Testis (tissue), 3 donors: Measurements from ENCODE around the gene L3MBTL3. TPM values are rescaled to one million over a fixed set of nuclear protein-coding genes. Genes with fewer than 3 reads are reported as not detected.
A peak's percentile ranks its signal among the peaks of the same experiment; 100 is the strongest.

Experiments
- DNase-seq: peaks from one replicate; pipeline ENCODE4 v3.0.0-alpha.2; 2019
- H3K27ac ChIP-seq, 2 donors: fragments of 200-600 bp; sonication (generic); one replicate each; pipeline ENCODE4 v1.5.1; 2019
- H3K27me3 ChIP-seq: fragments of 200-600 bp; sonication (generic); one replicate; pipeline ENCODE4 v1.5.1; 2019
- H3K36me3 ChIP-seq: fragments of 200-600 bp; sonication (generic); one replicate; pipeline ENCODE4 v1.5.1; 2017; ENCODE audit warnings: low read depth; ENCODE audit errors: missing control alignments
- H3K4me1 ChIP-seq: fragments of 200-600 bp; sonication (generic); one replicate; pipeline ENCODE4 v1.5.1; 2019
- H3K4me3 ChIP-seq, 2 donors: fragments of 200-600 bp; sonication (generic); one replicate each; pipeline ENCODE4 v1.5.1; 2017 to 2019
- H3K9me3 ChIP-seq: fragments of 200-600 bp; sonication (generic); one replicate; pipeline ENCODE4 v1.5.1; 2017
- CTCF ChIP-seq, 3 experiments: fragments of 450-650 bp in 2 of 3; fragments of 200-600 bp in 1 of 3; sonication (generic) in 1 of 3; IDR thresholded peaks; one replicate each; pipeline ENCODE4 v1.5.1; 2016 to 2019; ENCODE audit warnings: antibody characterized with exemption in 3 of 3, mild to moderate bottlenecking in 2 of 3, moderate library complexity in 1 of 3
- POLR2A ChIP-seq: fragments of 450-650 bp; IDR thresholded peaks from one replicate; pipeline ENCODE4 v1.6.1; 2017; ENCODE audit warnings: antibody characterized with exemption, mild to moderate bottlenecking, moderate library complexity
- WGBS, 2 donors: methylation state at CpG; one replicate each; pipeline ENCODE4 v1.1.5; 2018; 5-methylcytosine and 5-hydroxymethylcytosine counted together
- intact Hi-C: fragments of 100-400 bp; cut with DNase I; formaldehyde crosslinking; loops from one replicate; pipeline ENCODE4 v1.15.1; 2023; ENCODE audit warnings: low total_unique reads
- polyA plus RNA-seq: library from polyadenylated mRNA; stranded (reverse); fragments of 350-450 nt; fragmentation: Illumina TruSeq; extraction: RNeasy Lipid Tissue Mini Kit (QIAGEN cat#74804); gene quantifications from one replicate; pipeline ENCODE4 v1.2.3, GENCODE V29; 2014; ENCODE audit warnings: low read depth, low replicate concordance; ENCODE audit not compliant: insufficient read depth
- total RNA-seq, 2 donors: library from RNA; depleted of rRNA; stranded (reverse); fragments of >200 nt; gene quantifications; one replicate each; pipeline ENCODE4 v1.2.3, GENCODE V29; 2016

L3MBTL3 gene
- total and polyA plus RNA-seq, 3 donors from 2014 or later, result 11.0 to 32.3 (median 25.0) TPM

- Histone ChIP-seq H3K27me3 (no peaks in the 10 kb centered on the region), H3K36me3 (no peaks in the 10 kb centered on the region), H3K4me1 (no peaks in the 10 kb centered on the region), H3K4me3 (peak overlapping the region; percentile 69 to 92), H3K9me3 (no peaks in the 10 kb centered on the region), H3K27ac (peak overlapping the region; percentile 94 to 97)
- peak; percentile 91 for DNase-seq
- intact Hi-C loops, result no loop called here
- 5 to 6% methylated on average over 29 of the region's 29 CpGs for WGBS, 2 donors
- TF ChIP-seq POLR2A, result no peak
- TF ChIP-seq CTCF (IDR thresholded peaks at IDR 0.05), result peak; percentile 72 to 80 (median 76)
Observed at GRCh38 chr6:130020907-130021629, 2.7 kb downstream of the L3MBTL3 start.

- H3K36me3 ChIP-seq, result no peaks in the 10 kb centered on the region
- H3K27me3 ChIP-seq, result no peaks in the 10 kb centered on the region
- DNase-seq, result no peak
- H3K9me3 ChIP-seq, result no peaks in the 10 kb centered on the region
- no peak overlapping the region for H3K27ac ChIP-seq
- H3K4me3 ChIP-seq, result no peak overlapping the region
- WGBS, 2 donors, result 89 to 94% methylated on average over 2 of the region's 2 CpGs
- intact Hi-C loops, result no loop called here
- TF ChIP-seq POLR2A (no peak), CTCF (IDR thresholded peaks at IDR 0.05) (no peak)
- no peaks in the 10 kb centered on the region for H3K4me1 ChIP-seq
Observed at GRCh38 chr6:130026859-130027258, 8.5 kb downstream of the L3MBTL3 start.

GRCh38 chr6:130027948-130028347 is 9.6 kb downstream of the L3MBTL3 start:
- Histone ChIP-seq H3K27ac (no peak overlapping the region), H3K4me3 (no peak overlapping the region), H3K27me3 (no peaks in the 10 kb centered on the region), H3K36me3 (no peaks in the 10 kb centered on the region), H3K9me3 (no peaks in the 10 kb centered on the region), H3K4me1 (no peaks in the 10 kb centered on the region)
- DNase-seq, result no peak
- 85 to 87% methylated on average over 1 of the region's 1 CpG for WGBS, 2 donors
- intact Hi-C loops, result no loop called here
- TF ChIP-seq POLR2A (no peak), CTCF (IDR thresholded peaks at IDR 0.05) (no peak)

GRCh38 chr6:130029163-130029562 is 10.8 kb downstream of the L3MBTL3 start:
- WGBS, 2 donors, result 86 to 90% methylated on average over 6 of the region's 6 CpGs
- Histone ChIP-seq H3K27me3 (no peaks in the 10 kb centered on the region), H3K4me3 (no peak overlapping the region), H3K27ac (no peak overlapping the region), H3K36me3 (no peaks in the 10 kb centered on the region), H3K9me3 (no peaks in the 10 kb centered on the region), H3K4me1 (no peaks in the 10 kb centered on the region)
- TF ChIP-seq POLR2A (no peak), CTCF (IDR thresholded peaks at IDR 0.05) (no peak)
- DNase-seq, result no peak
- intact Hi-C loops, result no loop called here

GRCh38 chr6:130032758-130033340 is 14.5 kb downstream of the L3MBTL3 start:
- 84 to 92% methylated on average over 9 of the region's 9 CpGs for WGBS, 2 donors
- TF ChIP-seq CTCF (IDR thresholded peaks at IDR 0.05), result no peak
- no peak for TF ChIP-seq POLR2A
- intact Hi-C loops, result no loop called here
- Histone ChIP-seq H3K9me3 (no peaks in the 10 kb centered on the region), H3K27ac (no peak overlapping the region), H3K36me3 (no peaks in the 10 kb centered on the region), H3K27me3 (no peaks in the 10 kb centered on the region), H3K4me3 (no peak overlapping the region), H3K4me1 (peaks cover 5% of the 10 kb centered on the region)
- no peak for DNase-seq
